Fibroblast of mammary gland (primary cell): ENCODE results near the gene GHRL.

Experiments
- DNase-seq: peaks from one replicate; pipeline ENCODE4 v3.0.0-alpha.2; 2010; ENCODE audit warnings: low read depth
- H3K4me3 ChIP-seq: 2 replicates; pipeline ENCODE4 v1.5.1; 2011; ENCODE audit warnings: low read depth, mild to moderate bottlenecking, low read length, moderate library complexity; ENCODE audit not compliant: control insufficient read depth
- CTCF ChIP-seq: conservative IDR thresholded peaks from 2 replicates; pipeline ENCODE4 v1.5.1; 2011; ENCODE audit warnings: low read depth, low read length, inconsistent platforms; ENCODE audit not compliant: control insufficient read depth, insufficient read depth

GHRL gene

GRCh38 chr3:10286133-10286524, 6.6 kb downstream of the GHRL start:
- no peak overlapping the region for H3K4me3 ChIP-seq
- TF ChIP-seq CTCF = no peak
- DNase-seq = no peak

- no peak overlapping the region for H3K4me3 ChIP-seq
- TF ChIP-seq CTCF = no peak
- DNase-seq = peak; percentile 52
Measured at GRCh38 chr3:10285272-10286132, 7.2 kb downstream of the GHRL start.

GRCh38 chr3:10284496-10284895, 8.3 kb downstream of the GHRL start:
- DNase-seq = no peak
- H3K4me3 ChIP-seq = no peak overlapping the region
- no peak for TF ChIP-seq CTCF

- no peak for TF ChIP-seq CTCF
- no peak overlapping the region for H3K4me3 ChIP-seq
- DNase-seq = no peak
Measured at GRCh38 chr3:10283638-10284037, 9.1 kb downstream of the GHRL start.

- peak; percentile 86 for DNase-seq
- H3K4me3 ChIP-seq = no peak overlapping the region
- no peak for TF ChIP-seq CTCF
Measured at GRCh38 chr3:10281951-10282350, 10.8 kb downstream of the GHRL start.

GRCh38 chr3:10280571-10280970, 12.2 kb downstream of the GHRL start:
- TF ChIP-seq CTCF = no peak
- no peak for DNase-seq
- H3K4me3 ChIP-seq = no peak overlapping the region
